GM20431 (cell line): Measurements from ENCODE around the gene ELOA.
"Not testable (repeated sequence)": the region's sequence is repeated elsewhere in the genome, so short reads cannot be mapped to it uniquely, and the experiment has no call there.

Source experiments
- in situ Hi-C: fragments of 300-500 bp; cut with MseI, MboI; formaldehyde crosslinking; loops from one replicate; pipeline ENCODE4 v1.15.0; 2020; ENCODE audit warnings: low sequenced_read_pairs; ENCODE audit not compliant: unreplicated experiment

Gene ELOA

GRCh38 chr1:23732363-23733224 lies 10.7 kb upstream of the ELOA start:
- in situ Hi-C loops = no loop called here

DNA sequence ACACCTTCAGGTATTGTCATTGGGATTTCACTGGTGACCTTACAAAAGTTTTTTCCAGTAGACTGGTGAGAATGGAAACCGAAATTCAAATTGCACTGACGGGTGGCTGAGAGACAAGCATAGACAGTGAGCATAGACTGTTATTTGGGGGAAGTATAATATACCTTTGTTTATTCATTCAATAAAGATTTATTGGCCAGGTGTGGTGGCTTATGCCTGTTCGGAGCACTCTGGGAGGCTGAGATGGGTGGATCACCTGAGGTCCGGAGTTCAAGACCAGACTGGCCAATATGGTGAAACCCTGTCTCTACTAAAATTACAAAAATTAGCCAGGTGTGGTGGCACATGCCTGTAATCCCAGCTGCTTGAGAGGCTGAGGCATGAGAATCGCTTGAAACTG lies 10.0 kb upstream of the ELOA start:
- in situ Hi-C loops = not testable (repeated sequence)

- in situ Hi-C loops = no loop called here
These were observed 6.7 kb upstream of the ELOA start for GRCh38 chr1:23736437-23737134.

- in situ Hi-C loops = no loop called here
These were observed 1.7 kb upstream of the ELOA start for GRCh38 chr1:23741609-23742008.

DNA sequence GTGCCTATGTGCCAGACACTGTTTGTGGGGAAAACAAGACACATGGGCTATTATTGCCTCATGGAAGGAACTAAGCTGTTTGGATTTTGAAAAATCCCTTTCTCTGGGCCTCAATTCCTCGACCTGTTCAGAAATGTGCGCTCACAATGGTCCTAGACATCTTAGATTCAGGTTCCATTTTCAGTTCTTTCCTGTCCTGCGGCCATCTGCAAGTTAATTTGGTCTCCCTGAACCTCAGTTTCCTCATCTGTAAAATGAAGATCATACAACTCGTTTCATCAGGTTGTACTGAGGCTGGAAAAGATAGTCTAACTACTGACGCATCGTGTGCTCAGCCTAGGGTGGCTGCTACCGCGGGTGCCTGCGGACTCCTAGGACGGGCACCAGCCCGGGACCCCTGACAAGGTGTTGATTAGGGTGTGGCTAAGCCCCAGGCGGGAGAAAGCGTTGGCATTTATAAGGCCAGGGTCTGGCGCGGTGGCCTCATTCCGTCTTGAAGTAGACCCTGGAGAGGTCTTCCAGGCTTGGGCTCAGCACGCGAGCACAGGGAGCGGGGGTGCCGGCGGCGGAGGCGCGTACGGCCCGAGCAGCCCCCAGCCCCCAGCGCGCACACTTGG lies 493 bp upstream of the ELOA start:
- in situ Hi-C loops = no loop called here

- in situ Hi-C loops = no loop called here
These were observed 2.2 kb downstream of the ELOA start for GRCh38 chr1:23745515-23745914.

DNA sequence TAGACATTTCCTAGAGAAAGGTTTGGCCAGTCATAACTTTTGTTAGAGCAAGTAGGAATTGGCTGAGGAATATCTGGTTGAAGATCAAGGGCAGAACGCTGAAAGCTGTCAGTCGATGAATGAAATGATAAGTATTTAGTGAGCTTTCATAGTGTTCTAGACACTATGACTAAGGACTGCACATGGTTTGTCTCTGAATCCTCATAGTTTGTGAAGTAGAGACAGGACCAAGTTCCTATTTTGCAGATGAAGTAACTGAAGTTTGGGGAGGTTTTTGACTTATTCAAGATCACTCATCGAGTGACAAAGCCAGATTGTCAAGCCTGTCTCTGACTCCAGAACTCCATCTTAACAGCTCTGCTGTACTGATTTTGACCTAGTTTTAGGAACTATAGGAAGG lies 4.7 kb downstream of the ELOA start:
- in situ Hi-C loops = no loop called here

DNA sequence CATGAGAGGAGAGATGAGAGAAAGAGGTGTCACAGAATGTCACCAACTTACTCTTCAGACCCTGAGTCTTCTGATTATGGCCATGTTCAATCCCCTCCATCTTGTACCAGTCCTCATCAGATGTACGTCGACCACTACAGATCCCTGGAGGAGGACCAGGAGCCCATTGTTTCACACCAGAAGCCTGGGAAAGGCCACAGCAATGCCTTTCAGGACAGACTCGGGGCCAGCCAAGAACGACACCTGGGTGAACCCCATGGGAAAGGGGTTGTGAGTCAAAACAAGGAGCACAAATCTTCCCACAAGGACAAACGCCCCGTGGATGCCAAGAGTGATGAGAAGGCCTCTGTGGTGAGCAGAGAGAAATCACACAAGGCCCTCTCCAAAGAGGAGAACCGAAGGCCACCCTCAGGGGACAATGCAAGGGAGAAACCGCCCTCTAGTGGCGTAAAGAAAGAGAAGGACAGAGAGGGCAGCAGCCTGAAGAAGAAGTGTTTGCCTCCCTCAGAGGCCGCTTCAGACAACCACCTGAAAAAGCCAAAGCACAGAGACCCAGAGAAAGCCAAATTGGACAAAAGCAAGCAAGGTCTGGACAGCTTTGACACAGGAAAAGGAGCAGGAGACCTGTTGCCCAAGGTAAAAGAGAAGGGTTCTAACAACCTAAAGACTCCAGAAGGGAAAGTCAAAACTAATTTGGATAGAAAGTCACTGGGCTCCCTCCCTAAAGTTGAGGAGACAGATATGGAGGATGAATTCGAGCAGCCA lies 8.0 kb downstream of the ELOA start:
- in situ Hi-C loops = loop anchor here (10.0 kb wide), 1 partner anchor 56 kb away; the partner anchor contains the start of gene RPL11

GRCh38 chr1:23751815-23752200 lies 8.5 kb downstream of the ELOA start:
- in situ Hi-C loops = loop anchor here (10.0 kb wide), 1 partner anchor 57 kb away; the partner anchor contains the start of gene RPL11

DNA sequence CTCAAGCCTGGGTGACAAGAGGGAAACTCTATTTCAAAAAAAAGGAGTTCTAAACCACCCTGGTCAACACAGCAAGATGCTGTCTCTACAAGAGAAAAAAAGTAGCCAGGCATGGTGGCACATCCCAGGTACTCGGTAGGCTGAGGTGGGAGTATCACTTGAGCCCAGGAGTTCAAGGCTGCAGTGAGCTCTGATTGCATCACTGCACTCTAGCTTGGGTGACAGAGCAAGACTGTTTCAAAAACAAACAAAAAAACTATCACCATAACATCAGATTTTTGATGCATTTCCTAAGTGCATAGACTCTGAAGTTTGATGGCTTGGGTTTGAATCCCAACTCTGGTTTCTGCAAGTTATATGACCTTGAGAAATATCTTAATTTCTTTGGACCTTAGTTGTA lies 9.6 kb downstream of the ELOA start:
- in situ Hi-C loops = loop anchor here (10.0 kb wide), 1 partner anchor 58 kb away; the partner anchor contains the start of gene RPL11

DNA sequence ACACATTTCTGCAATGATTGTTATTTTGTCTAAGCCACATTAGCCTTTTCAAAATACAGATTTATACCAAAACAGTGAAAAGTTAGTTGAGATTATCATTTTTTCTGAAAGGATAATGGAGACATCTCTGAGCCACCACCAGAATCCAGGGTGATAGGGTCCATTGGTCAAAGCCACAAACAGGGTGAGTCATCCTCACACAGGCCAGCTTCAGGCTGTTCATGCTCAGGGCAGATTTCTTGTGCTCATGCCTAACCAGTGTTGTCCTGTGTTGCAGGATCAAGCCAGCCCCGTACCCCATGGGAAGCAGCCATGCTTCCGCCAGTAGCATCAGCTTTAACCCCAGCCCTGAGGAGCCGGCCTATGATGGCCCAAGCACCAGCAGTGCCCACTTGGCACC lies 13.4 kb downstream of the ELOA start:
- in situ Hi-C loops = loop anchor here (10.0 kb wide), 1 partner anchor 62 kb away; the partner anchor contains the start of gene RPL11

- in situ Hi-C loops = loop anchor here (10.0 kb wide), 1 partner anchor 63 kb away; the partner anchor contains the start of gene RPL11
These were observed 14.5 kb downstream of the ELOA start for GRCh38 chr1:23757812-23758211.

GRCh38 chr1:23759277-23759676 lies 16.0 kb downstream of the ELOA start:
- in situ Hi-C loops = loop anchor here (10.0 kb wide), 1 partner anchor 64 kb away; the partner anchor contains the start of gene RPL11

DNA sequence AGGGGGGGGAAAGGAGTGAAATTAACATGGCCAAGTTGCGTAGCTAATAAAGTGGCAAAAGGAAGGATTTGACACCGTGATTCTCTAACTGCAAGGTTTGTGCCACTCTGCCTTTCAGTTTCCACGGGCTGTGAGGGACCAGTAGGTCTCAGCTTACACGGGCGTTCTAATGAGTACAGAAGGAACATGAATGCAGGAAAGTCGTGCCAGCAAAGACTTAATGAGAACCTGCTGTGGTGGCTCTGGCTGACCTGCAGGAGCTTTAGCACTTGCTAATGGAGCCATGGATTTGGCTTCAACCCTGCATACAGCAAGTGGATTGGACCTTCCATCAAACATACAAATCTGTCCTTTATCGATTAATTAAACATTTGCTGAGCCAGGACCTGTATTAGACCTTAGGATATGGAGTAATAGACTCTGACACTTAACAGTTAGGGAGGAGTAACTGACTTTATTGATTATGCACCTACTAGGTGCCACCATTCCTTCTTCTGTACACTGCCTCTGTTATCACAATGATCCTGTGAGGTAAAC lies 19.8 kb downstream of the ELOA start:
- in situ Hi-C loops = no loop called here

GRCh38 chr1:23768733-23769132 lies 25.5 kb downstream of the ELOA start:
- in situ Hi-C loops = no loop called here

- in situ Hi-C loops = no loop called here
These were observed 29.0 kb downstream of the ELOA start for GRCh38 chr1:23772049-23772853.

- in situ Hi-C loops = no loop called here
These were observed 29.6 kb downstream of the ELOA start for GRCh38 chr1:23772854-23773242.

DNA sequence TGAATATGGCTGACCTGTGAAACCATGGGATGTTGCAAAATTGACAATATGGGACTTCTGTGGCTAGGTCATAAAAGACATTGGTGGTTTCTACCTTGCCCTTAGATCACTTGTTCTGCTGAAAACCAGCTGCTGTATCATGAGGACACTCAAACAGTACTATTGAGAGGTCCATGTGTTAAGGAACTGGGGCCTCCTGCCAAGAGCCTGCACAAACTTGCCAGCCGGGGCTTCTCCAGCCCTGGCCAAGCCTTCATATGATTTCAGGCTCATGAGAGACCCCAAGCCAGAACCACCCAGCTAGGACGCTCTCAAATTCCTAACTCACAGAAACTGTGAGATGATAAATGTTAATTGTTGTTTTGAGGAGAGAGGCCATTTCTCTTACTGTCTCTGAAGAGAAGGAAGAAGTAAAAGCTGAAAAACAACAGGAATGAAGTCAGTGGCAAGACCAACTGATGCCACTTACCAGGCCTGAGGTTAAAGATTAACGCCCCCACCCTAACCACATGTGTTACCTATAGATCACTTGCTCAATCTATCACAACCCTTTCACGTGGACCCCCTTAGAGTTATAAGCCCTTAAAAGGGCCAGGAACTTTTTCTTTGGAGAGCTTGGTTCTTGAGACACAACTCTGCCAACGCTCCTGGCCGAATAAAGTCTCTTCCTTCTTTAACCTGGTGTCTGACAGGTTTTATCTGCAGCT lies 31.1 kb downstream of the ELOA start:
- in situ Hi-C loops = no loop called here
